ENCODE data around the gene REEP6. TPM values are rescaled to one million over a fixed set of nuclear protein-coding genes. Genes with fewer than 3 reads are reported as not detected.
"Not testable (repeated sequence)": the region's sequence is repeated elsewhere in the genome, so short reads cannot be mapped to it uniquely, and the experiment has no call there.

REEP6 gene
- total RNA-seq, 1 experiment from 2014 or later, result 4.1 TPM

- no peak for DNase-seq (ENCODE audit: low read depth)
- in situ Hi-C loops (cut with HindIII; ENCODE audit: low pct_unique_long_range_greater_than_20kb, low sequenced_read_pairs), result no loop called here
Measured at GRCh38 chr19:1527650-1528309, 36.8 kb downstream of the REEP6 start.

- DNase-seq (ENCODE audit: low read depth), result no peak
- in situ Hi-C loops (cut with HindIII; ENCODE audit: low pct_unique_long_range_greater_than_20kb, low sequenced_read_pairs), result no loop called here
Measured at GRCh38 chr19:1528596-1529429, 37.8 kb downstream of the REEP6 start.

- in situ Hi-C loops (cut with HindIII; ENCODE audit: low pct_unique_long_range_greater_than_20kb, low sequenced_read_pairs), result no loop called here
- DNase-seq (ENCODE audit: low read depth), result no peak
Measured at GRCh38 chr19:1529430-1529816, 38.4 kb downstream of the REEP6 start.

- in situ Hi-C loops (cut with HindIII; ENCODE audit: low pct_unique_long_range_greater_than_20kb, low sequenced_read_pairs); DNase-seq (ENCODE audit: low read depth): not testable (repeated sequence)
Measured at GRCh38 chr19:1530856-1531255, 39.9 kb downstream of the REEP6 start.

- in situ Hi-C loops (cut with HindIII; ENCODE audit: low pct_unique_long_range_greater_than_20kb, low sequenced_read_pairs), result no loop called here
- no peak for DNase-seq (ENCODE audit: low read depth)
Measured at GRCh38 chr19:1531587-1531986, 40.6 kb downstream of the REEP6 start.

- in situ Hi-C loops (cut with HindIII; ENCODE audit: low pct_unique_long_range_greater_than_20kb, low sequenced_read_pairs), result no loop called here
Measured at GRCh38 chr19:1532003-1532402, 41.0 kb downstream of the REEP6 start.

GRCh38 chr19:1533510-1534150, 42.6 kb downstream of the REEP6 start:
- in situ Hi-C loops (cut with HindIII; ENCODE audit: low pct_unique_long_range_greater_than_20kb, low sequenced_read_pairs), result no loop called here
- DNase-seq (ENCODE audit: low read depth), result no peak

More at GRCh38 chr19:1532003-1532402, 41.0 kb downstream of the REEP6 start:
- DNase-seq (ENCODE audit: low read depth), result no peak

- in situ Hi-C loops (cut with HindIII; ENCODE audit: low pct_unique_long_range_greater_than_20kb, low sequenced_read_pairs), result no loop called here
- DNase-seq (ENCODE audit: low read depth), result no peak
Measured at GRCh38 chr19:1534972-1535371, 44.0 kb downstream of the REEP6 start.

GRCh38 chr19:1535699-1536098, 44.7 kb downstream of the REEP6 start:
- in situ Hi-C loops (cut with HindIII; ENCODE audit: low pct_unique_long_range_greater_than_20kb, low sequenced_read_pairs); DNase-seq (ENCODE audit: low read depth): not testable (repeated sequence)

- in situ Hi-C loops (cut with HindIII; ENCODE audit: low pct_unique_long_range_greater_than_20kb, low sequenced_read_pairs), result no loop called here
- no peak for DNase-seq (ENCODE audit: low read depth)
Measured at GRCh38 chr19:1538978-1539377, 48.0 kb downstream of the REEP6 start.

- in situ Hi-C loops (cut with HindIII; ENCODE audit: low pct_unique_long_range_greater_than_20kb, low sequenced_read_pairs); DNase-seq (ENCODE audit: low read depth): not testable (repeated sequence)
Measured at GRCh38 chr19:1539749-1540148, 48.8 kb downstream of the REEP6 start.

- in situ Hi-C loops (cut with HindIII; ENCODE audit: low pct_unique_long_range_greater_than_20kb, low sequenced_read_pairs), result no loop called here
- DNase-seq (ENCODE audit: low read depth), result no peak
Measured at GRCh38 chr19:1540365-1540925, 49.5 kb downstream of the REEP6 start.

Other genes starting within 250 kb of the REEP6 start
- 17.9 and 24.9 TPM in 2 replicates for gene ATP5F1D, start 249.4 kb upstream of the REEP6 start, total RNA-seq (2014; rRNA removed; shearing (Covaris generic); ENCODE audit: low replicate concordance)
- gene MIDN, start 242.6 kb upstream of the REEP6 start, total RNA-seq (2014; rRNA removed; shearing (Covaris generic); ENCODE audit: low replicate concordance), result 5.8 and 7.6 TPM in 2 replicates
- 51.1 and 84.1 TPM in 2 replicates for gene CIRBP, start 221.8 kb upstream of the REEP6 start, total RNA-seq (2014; rRNA removed; shearing (Covaris generic); ENCODE audit: low replicate concordance)
- gene FAM174C, start 215.7 kb upstream of the REEP6 start, total RNA-seq (2014; rRNA removed; shearing (Covaris generic); ENCODE audit: low replicate concordance), result 24.8 and 29.5 TPM in 2 replicates
- gene EFNA2, start 205.3 kb upstream of the REEP6 start, total RNA-seq (2014; rRNA removed; shearing (Covaris generic); ENCODE audit: low replicate concordance), result not detected in 2 replicates
- 43.2 and 58.6 TPM in 2 replicates for gene NDUFS7, start 107.3 kb upstream of the REEP6 start, total RNA-seq (2014; rRNA removed; shearing (Covaris generic); ENCODE audit: low replicate concordance)
- 25.5 and 68.1 TPM in 2 replicates for gene GAMT, start 89.6 kb upstream of the REEP6 start, total RNA-seq (2014; rRNA removed; shearing (Covaris generic); ENCODE audit: low replicate concordance)
- 80.1 and 97.4 TPM in 2 replicates for gene DAZAP1, start 83.6 kb upstream of the REEP6 start, total RNA-seq (2014; rRNA removed; shearing (Covaris generic); ENCODE audit: low replicate concordance)
- 347 and 450 TPM in 2 replicates for gene RPS15, start 52.8 kb upstream of the REEP6 start, total RNA-seq (2014; rRNA removed; shearing (Covaris generic); ENCODE audit: low replicate concordance)
- gene APC2, start 41.1 kb upstream of the REEP6 start, total RNA-seq (2014; rRNA removed; shearing (Covaris generic); ENCODE audit: low replicate concordance), result not detected in 2 replicates
- 28.0 and 29.1 TPM in 2 replicates for gene C19orf25, start 12.0 kb upstream of the REEP6 start, total RNA-seq (2014; rRNA removed; shearing (Covaris generic); ENCODE audit: low replicate concordance)
- 2.1 and 3.0 TPM in 2 replicates for gene PCSK4, start 831 bp upstream of the REEP6 start, total RNA-seq (2014; rRNA removed; shearing (Covaris generic); ENCODE audit: low replicate concordance)
- gene ADAMTSL5, start 21.8 kb downstream of the REEP6 start, total RNA-seq (2014; rRNA removed; shearing (Covaris generic); ENCODE audit: low replicate concordance), result not detected in 2 replicates
- gene PLK5, start 32.9 kb downstream of the REEP6 start, total RNA-seq (2014; rRNA removed; shearing (Covaris generic); ENCODE audit: low replicate concordance), result not detected in 2 replicates
- gene MEX3D, start 77.1 kb downstream of the REEP6 start, total RNA-seq (2014; rRNA removed; shearing (Covaris generic); ENCODE audit: low replicate concordance), result 60.3 and 67.4 TPM in 2 replicates
- 65.2 and 100 TPM in 2 replicates for gene MBD3, start 101.7 kb downstream of the REEP6 start, total RNA-seq (2014; rRNA removed; shearing (Covaris generic); ENCODE audit: low replicate concordance)
- gene UQCR11, start 114.3 kb downstream of the REEP6 start, total RNA-seq (2014; rRNA removed; shearing (Covaris generic); ENCODE audit: low replicate concordance), result 97.2 and 105 TPM in 2 replicates
- gene TCF3, start 161.4 kb downstream of the REEP6 start, total RNA-seq (2014; rRNA removed; shearing (Covaris generic); ENCODE audit: low replicate concordance), result 40.2 and 65.0 TPM in 2 replicates

All from Caki2 (cell line).